Left cardiac atrium (tissue), 2 donors: Measurements from ENCODE around the gene MRPL37. TPM values are rescaled to one million over a fixed set of nuclear protein-coding genes. Genes with fewer than 3 reads are reported as not detected.

Experiments used
- total RNA-seq, 2 donors: library from RNA; stranded (reverse); fragmentation: NEBNext Ultra II Directional; extraction: Animal tissue kit (Norgen Biotek cat#: 25700); gene quantifications; one replicate each; pipeline ENCODE4 v1.2.1, GENCODE V29; 2021
- donor health status: DM: no; HTN: yes; CAD: no; lungs with severe emphysema.
- donor health status: DM: yes; HTN: yes; CAD: no.

MRPL37 gene
- total RNA-seq, 2 donors from 2014 or later = 54.7 to 64.2 TPM

Other genes starting within 250 kb of the MRPL37 start
- not detected for gene LDLRAD1, start 182.0 kb upstream of the MRPL37 start, total RNA-seq
- 100 to 1,000 TPM; 324 to 335 TPM for gene TMEM59, start 147.0 kb upstream of the MRPL37 start, total RNA-seq
- 1 to 10 TPM; 2.6 to 5.3 TPM for gene TCEANC2, start 146.6 kb upstream of the MRPL37 start, total RNA-seq
- gene CDCP2, start 47.2 kb upstream of the MRPL37 start, total RNA-seq = not detected
- 1 to 10 TPM; 4.4 to 7.2 TPM for gene CYB5RL, start 137 bp upstream of the MRPL37 start, total RNA-seq
- 10 to 100 TPM; 23.9 to 45.1 TPM for gene SSBP3, start 206.2 kb downstream of the MRPL37 start, total RNA-seq